ENCODE measurements around the gene EFEMP2.

The EFEMP2 gene

GRCh38 chr11:65915101-65915820 lies 42.7 kb upstream of the EFEMP2 start:
- Histone ChIP-seq H3K4me1 (ENCODE audit: control insufficient read depth in 2 of 2, insufficient read depth in 1 of 2, low read depth in 1 of 2, low read length in 2 of 2) (peaks cover 13 to 17% of the 10 kb centered on the region in 2 donors), H2BK12ac (ENCODE audit: low read length) (no peak overlapping the region), H3K27ac (replicated peaks; ENCODE audit: low read length) (no peak overlapping the region), H3K14ac (ENCODE audit: low read length) (no peak overlapping the region), H3K36me3 (replicated peaks in 1 of 2; ENCODE audit: control insufficient read depth in 2 of 2, insufficient read depth in 2 of 2, low read length in 2 of 2) (peaks cover 9 to 14% of the 10 kb centered on the region in 2 donors), H2BK15ac (ENCODE audit: low read length) (no peak overlapping the region), H3K4me3 (ENCODE audit: low read length in 2 of 2) (no peak overlapping the region), H3K27me3 (ENCODE audit: control insufficient read depth in 3 of 3, insufficient read depth in 3 of 3, low read depth in 1 of 3, low read length in 3 of 3) (peaks cover 0 to 2% (median 0%) of the 10 kb centered on the region in 3 experiments), H3K18ac (ENCODE audit: low read length) (peak overlapping the region; percentile 74), H3K9me3 (replicated peaks in 1 of 2; ENCODE audit: control insufficient read depth in 2 of 2, insufficient read depth in 1 of 2, low read depth in 1 of 2, low read length in 2 of 2) (peaks cover 0 to 2% of the 10 kb centered on the region in 2 donors), H3K9ac (ENCODE audit: low read depth, low read length, poor library complexity) (peak overlapping the region; percentile 39), H3K23ac (ENCODE audit: low read depth, low read length, poor library complexity) (peak overlapping the region; percentile 58), H2AFZ (ENCODE audit: low read length) (no peak overlapping the region), H2AK5ac (ENCODE audit: low read depth, low read length) (no peak overlapping the region), H2BK120ac (ENCODE audit: low read depth, low read length) (no peak overlapping the region), H2BK5ac (ENCODE audit: low read length) (peak overlapping the region; percentile 46), H3K79me1 (ENCODE audit: low read depth, low read length) (peaks cover 15% of the 10 kb centered on the region), H3K4me2 (ENCODE audit: insufficient read depth, low read length, poor library complexity, severe bottlenecking) (no peak overlapping the region), H3K4ac (ENCODE audit: low read length) (peak overlapping the region; percentile 8), H4K8ac (ENCODE audit: low read depth, low read length) (no peak overlapping the region), H4K91ac (ENCODE audit: low read depth, low read length, poor library complexity) (no peak overlapping the region)
- no CpG with 5 or more reads among the region's 10 CpGs for WGBS, 2 donors (ENCODE audit: extremely low coverage in 2 of 2, insufficient read length in 2 of 2, insufficient replicate concordance in 1 of 2)
- no peak for DNase-seq (ENCODE audit: low spot score)

DNA sequence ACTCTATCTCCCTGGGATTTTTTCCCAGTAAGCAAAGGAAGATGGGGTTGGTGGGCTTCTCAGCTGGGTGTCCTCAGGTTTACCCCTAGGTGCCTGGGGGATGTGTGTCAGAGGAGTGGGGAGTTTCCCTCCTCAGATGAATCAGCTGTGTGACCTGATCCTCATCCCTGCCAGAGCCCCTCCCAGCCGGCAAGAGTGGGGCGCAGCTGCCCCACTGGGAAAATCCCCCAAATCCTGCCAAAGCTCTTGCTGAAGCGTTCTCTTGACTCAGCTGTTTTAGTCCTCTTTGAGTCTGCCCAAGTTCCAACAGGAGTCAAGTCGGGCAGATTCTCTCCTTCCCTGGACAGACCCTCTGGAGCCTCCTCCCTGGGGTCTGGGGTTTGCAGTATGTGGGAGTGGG lies 40.2 kb upstream of the EFEMP2 start:
- H3K9me3 ChIP-seq (replicated peaks in 1 of 2; ENCODE audit: control insufficient read depth in 2 of 2, insufficient read depth in 1 of 2, low read depth in 1 of 2, low read length in 2 of 2), result peaks cover 0 to 2% of the 10 kb centered on the region in 2 donors
- no peak overlapping the region for H3K23ac ChIP-seq (ENCODE audit: low read depth, low read length, poor library complexity)
- H3K4ac ChIP-seq (ENCODE audit: low read length), result no peak overlapping the region
- no peak overlapping the region for H3K4me2 ChIP-seq (ENCODE audit: insufficient read depth, low read length, poor library complexity, severe bottlenecking)
- no peak overlapping the region for H3K4me3 ChIP-seq (ENCODE audit: low read length in 2 of 2)
- H3K79me1 ChIP-seq (ENCODE audit: low read depth, low read length), result peaks cover 4% of the 10 kb centered on the region
- no peak overlapping the region for H2BK15ac ChIP-seq (ENCODE audit: low read length)
- H3K18ac ChIP-seq (ENCODE audit: low read length), result no peak overlapping the region
- H2AK5ac ChIP-seq (ENCODE audit: low read depth, low read length), result peak overlapping the region; percentile 8
- H4K91ac ChIP-seq (ENCODE audit: low read depth, low read length, poor library complexity), result no peak overlapping the region
- H2BK12ac ChIP-seq (ENCODE audit: low read length), result no peak overlapping the region
- H2BK120ac ChIP-seq (ENCODE audit: low read depth, low read length), result no peak overlapping the region
- H3K36me3 ChIP-seq (replicated peaks in 1 of 2; ENCODE audit: control insufficient read depth in 2 of 2, insufficient read depth in 2 of 2, low read length in 2 of 2), result peaks cover 9 to 13% of the 10 kb centered on the region in 2 donors
- no peak overlapping the region for H3K9ac ChIP-seq (ENCODE audit: low read depth, low read length, poor library complexity)
- H3K14ac ChIP-seq (ENCODE audit: low read length), result no peak overlapping the region
- no peak overlapping the region for H2BK5ac ChIP-seq (ENCODE audit: low read length)
- H3K4me1 ChIP-seq (ENCODE audit: control insufficient read depth in 2 of 2, insufficient read depth in 1 of 2, low read depth in 1 of 2, low read length in 2 of 2), result peaks cover 4 to 9% of the 10 kb centered on the region in 2 donors
- no peak overlapping the region for H2AFZ ChIP-seq (ENCODE audit: low read length)
- H3K27me3 ChIP-seq (ENCODE audit: control insufficient read depth in 3 of 3, insufficient read depth in 3 of 3, low read depth in 1 of 3, low read length in 3 of 3), result peaks cover 0 to 4% (median 0%) of the 10 kb centered on the region in 3 experiments
- DNase-seq (ENCODE audit: low spot score), result no peak
- no CpG with 5 or more reads among the region's 4 CpGs for WGBS, 2 donors (ENCODE audit: extremely low coverage in 2 of 2, insufficient read length in 2 of 2, insufficient replicate concordance in 1 of 2)
- no peak overlapping the region for H4K8ac ChIP-seq (ENCODE audit: low read depth, low read length)
- H3K27ac ChIP-seq (replicated peaks; ENCODE audit: low read length), result no peak overlapping the region

GRCh38 chr11:65911682-65912568 lies 39.3 kb upstream of the EFEMP2 start:
- Histone ChIP-seq H3K14ac (ENCODE audit: low read length) (no peak overlapping the region), H3K27ac (replicated peaks; ENCODE audit: low read length) (no peak overlapping the region), H2AK5ac (ENCODE audit: low read depth, low read length) (peak overlapping the region; percentile 77), H4K91ac (ENCODE audit: low read depth, low read length, poor library complexity) (peak overlapping the region; percentile 61), H3K4me2 (ENCODE audit: insufficient read depth, low read length, poor library complexity, severe bottlenecking) (no peak overlapping the region), H2AFZ (ENCODE audit: low read length) (peak overlapping the region; percentile 89), H2BK12ac (ENCODE audit: low read length) (no peak overlapping the region), H3K36me3 (replicated peaks in 1 of 2; ENCODE audit: control insufficient read depth in 2 of 2, insufficient read depth in 2 of 2, low read length in 2 of 2) (peaks cover 3% of the 10 kb centered on the region in 2 donors), H3K18ac (ENCODE audit: low read length) (peak overlapping the region; percentile 76), H2BK5ac (ENCODE audit: low read length) (peak overlapping the region; percentile 30), H3K27me3 (ENCODE audit: control insufficient read depth in 3 of 3, insufficient read depth in 3 of 3, low read depth in 1 of 3, low read length in 3 of 3) (peaks cover 0 to 5% (median 0%) of the 10 kb centered on the region in 3 experiments), H4K8ac (ENCODE audit: low read depth, low read length) (peak overlapping the region; percentile 73), H3K9ac (ENCODE audit: low read depth, low read length, poor library complexity) (no peak overlapping the region), H3K23ac (ENCODE audit: low read depth, low read length, poor library complexity) (no peak overlapping the region), H3K9me3 (replicated peaks in 1 of 2; ENCODE audit: control insufficient read depth in 2 of 2, insufficient read depth in 1 of 2, low read depth in 1 of 2, low read length in 2 of 2) (peaks cover 0 to 2% of the 10 kb centered on the region in 2 donors), H2BK15ac (ENCODE audit: low read length) (peak overlapping the region; percentile 49), H3K79me1 (ENCODE audit: low read depth, low read length) (no peaks in the 10 kb centered on the region), H3K4me1 (ENCODE audit: control insufficient read depth in 2 of 2, insufficient read depth in 1 of 2, low read depth in 1 of 2, low read length in 2 of 2) (peaks cover 0 to 7% of the 10 kb centered on the region in 2 donors), H2BK120ac (ENCODE audit: low read depth, low read length) (no peak overlapping the region), H3K4ac (ENCODE audit: low read length) (no peak overlapping the region), H3K4me3 (ENCODE audit: low read length in 2 of 2) (no peak overlapping the region)
- no CpG with 5 or more reads among the region's 14 CpGs for WGBS, 2 donors (ENCODE audit: extremely low coverage in 2 of 2, insufficient read length in 2 of 2, insufficient replicate concordance in 1 of 2)
- no peak for DNase-seq (ENCODE audit: low spot score)

DNA sequence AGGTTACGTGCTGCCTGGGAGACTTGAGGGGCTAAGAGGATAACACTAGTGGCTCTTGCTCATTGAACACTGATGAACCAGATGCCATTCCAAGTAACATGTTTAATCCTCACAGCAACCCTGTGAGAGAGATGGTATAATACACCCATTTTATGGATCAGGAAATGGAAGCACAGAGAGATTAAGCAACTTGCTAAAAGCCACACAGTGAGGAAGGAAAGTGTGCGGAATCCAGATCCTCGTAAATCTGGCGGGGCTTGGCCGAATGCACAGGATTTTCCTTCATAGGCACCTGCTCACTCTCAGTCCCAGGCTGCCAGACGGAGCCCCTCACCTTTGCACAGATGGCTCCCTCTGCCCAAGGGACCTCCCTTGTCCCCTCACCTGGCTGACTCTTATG lies 35.3 kb upstream of the EFEMP2 start:
- H2AFZ ChIP-seq (ENCODE audit: low read length), result no peak overlapping the region
- H3K14ac ChIP-seq (ENCODE audit: low read length), result no peak overlapping the region
- H3K4ac ChIP-seq (ENCODE audit: low read length), result no peak overlapping the region
- H3K9me3 ChIP-seq (replicated peaks in 1 of 2; ENCODE audit: control insufficient read depth in 2 of 2, insufficient read depth in 1 of 2, low read depth in 1 of 2, low read length in 2 of 2), result no peaks in the 10 kb centered on the region
- H4K91ac ChIP-seq (ENCODE audit: low read depth, low read length, poor library complexity), result no peak overlapping the region
- peaks cover 6 to 14% of the 10 kb centered on the region in 2 donors for H3K4me1 ChIP-seq (ENCODE audit: control insufficient read depth in 2 of 2, insufficient read depth in 1 of 2, low read depth in 1 of 2, low read length in 2 of 2)
- H3K36me3 ChIP-seq (replicated peaks in 1 of 2; ENCODE audit: control insufficient read depth in 2 of 2, insufficient read depth in 2 of 2, low read length in 2 of 2), result no peaks in the 10 kb centered on the region
- no peak overlapping the region for H3K4me2 ChIP-seq (ENCODE audit: insufficient read depth, low read length, poor library complexity, severe bottlenecking)
- H2BK5ac ChIP-seq (ENCODE audit: low read length), result no peak overlapping the region
- no peak overlapping the region for H3K27ac ChIP-seq (replicated peaks; ENCODE audit: low read length)
- no peak for DNase-seq (ENCODE audit: low spot score)
- WGBS, 2 donors (ENCODE audit: extremely low coverage in 2 of 2, insufficient read length in 2 of 2, insufficient replicate concordance in 1 of 2), result no CpG with 5 or more reads among the region's 6 CpGs
- H4K8ac ChIP-seq (ENCODE audit: low read depth, low read length), result no peak overlapping the region
- H3K18ac ChIP-seq (ENCODE audit: low read length), result no peak overlapping the region
- no peak overlapping the region for H2BK12ac ChIP-seq (ENCODE audit: low read length)
- H3K79me1 ChIP-seq (ENCODE audit: low read depth, low read length), result no peaks in the 10 kb centered on the region
- peaks cover 0 to 11% (median 0%) of the 10 kb centered on the region in 3 experiments for H3K27me3 ChIP-seq (ENCODE audit: control insufficient read depth in 3 of 3, insufficient read depth in 3 of 3, low read depth in 1 of 3, low read length in 3 of 3)
- H2BK15ac ChIP-seq (ENCODE audit: low read length), result no peak overlapping the region
- H3K23ac ChIP-seq (ENCODE audit: low read depth, low read length, poor library complexity), result no peak overlapping the region
- no peak overlapping the region for H2BK120ac ChIP-seq (ENCODE audit: low read depth, low read length)
- H3K4me3 ChIP-seq (ENCODE audit: low read length in 2 of 2), result no peak overlapping the region
- peak overlapping the region; percentile 71 for H2AK5ac ChIP-seq (ENCODE audit: low read depth, low read length)
- no peak overlapping the region for H3K9ac ChIP-seq (ENCODE audit: low read depth, low read length, poor library complexity)

Measured in neuronal stem cell (in vitro differentiated cells).